GM12891 (cell line): ENCODE results near the gene SMAD4.

Experiments used
- POLR2A ChIP-seq: IDR thresholded peaks from 2 replicates; pipeline ENCODE4 v1.6.1; 2011; ENCODE audit warnings: low read depth, low read length, control low read depth
- POLR2AphosphoS5 ChIP-seq: IDR thresholded peaks from 2 replicates; pipeline ENCODE4 v1.6.1; 2011; ENCODE audit warnings: low read depth, low read length, control low read depth
- POU2F2 ChIP-seq: IDR thresholded peaks from 2 replicates; pipeline ENCODE4 v1.6.1; 2011; ENCODE audit warnings: low read depth, mild to moderate bottlenecking, control low read depth, low read length, moderate library complexity
- TAF1 ChIP-seq: IDR thresholded peaks from 2 replicates; pipeline ENCODE4 v1.6.1; 2011; ENCODE audit warnings: low read depth, low read length, control low read depth

- TF ChIP-seq TAF1 (no peak), POLR2AphosphoS5 (no peak), POLR2A (no peak), POU2F2 (no peak)
Observed at GRCh38 chr18:51088410-51088809, 58.4 kb downstream of the SMAD4 start.
